Uterus (tissue), 4 donors: ENCODE measurements around the gene PHF8. TPM values are rescaled to one million over a fixed set of nuclear protein-coding genes. Genes with fewer than 3 reads are reported as not detected.

Experiments
- DNase-seq, 2 donors: peaks; one replicate each; pipeline ENCODE4 v3.0.0-alpha.2; 2019 to 2020
- H3K27ac ChIP-seq, 2 donors: fragments of 200-600 bp; sonication (generic); 1 replicate in 1 of 2; 2 replicates in 1 of 2; pipeline ENCODE4 v1.5.1; 2016 to 2018
- H3K27me3 ChIP-seq, 2 donors: fragments of 200-600 bp; sonication (generic); one replicate each; pipeline ENCODE4 v1.5.1; 2018 to 2019; ENCODE audit warnings: control low read depth in 1 of 2
- H3K36me3 ChIP-seq, 2 donors: fragments of 200-600 bp; sonication (generic); one replicate each; pipeline ENCODE4 v1.5.1; 2019; ENCODE audit warnings: control low read depth in 1 of 2
- H3K4me1 ChIP-seq, 2 donors: fragments of 200-600 bp; sonication (generic); one replicate each; pipeline ENCODE4 v1.5.1; 2018 to 2019; ENCODE audit warnings: control low read depth in 1 of 2
- H3K4me3 ChIP-seq, 2 donors: fragments of 200-600 bp; sonication (generic); 1 replicate in 1 of 2; 2 replicates in 1 of 2; pipeline ENCODE4 v1.5.1; 2018 to 2019; ENCODE audit warnings: mild to moderate bottlenecking in 1 of 2
- H3K9me3 ChIP-seq, 2 donors: fragments of 200-600 bp; sonication (generic); one replicate each; pipeline ENCODE4 v1.5.1; 2019; ENCODE audit warnings: control low read depth in 1 of 2
- CTCF ChIP-seq, 4 experiments: fragments of 200-600 bp in 2 of 4; fragments of 450-650 bp in 2 of 4; sonication (generic) in 2 of 4; IDR thresholded peaks; one replicate each; pipeline ENCODE4 v1.5.1; 2016 to 2019; ENCODE audit warnings: antibody characterized with exemption in 4 of 4, mild to moderate bottlenecking in 2 of 4, moderate library complexity in 1 of 4
- POLR2A ChIP-seq, 2 donors: fragments of 450-650 bp; IDR thresholded peaks; one replicate each; pipeline ENCODE4 v1.6.1; 2016; ENCODE audit warnings: antibody characterized with exemption in 2 of 2, mild to moderate bottlenecking in 1 of 2, moderate library complexity in 1 of 2
- intact Hi-C: fragments of 100-400 bp; cut with DNase I; formaldehyde crosslinking; loops from one replicate; pipeline ENCODE4 v1.15.1; 2023; ENCODE audit warnings: low total_unique reads
- total RNA-seq, 4 donors: library from RNA; depleted of rRNA in 3 of 4; stranded (reverse); fragments of >200 nt in 3 of 4; gene quantifications; one replicate each; pipeline versions ENCODE4 v1.1.0 to v1.2.4, GENCODE V29; 2014 to 2023
- donor health status: DM: yes; HTN: yes; CAD: no.

Gene PHF8
- total RNA-seq, 4 donors from 2014 or later, result 7.1 to 52.8 (median 36.2) TPM

- no peak overlapping the region for H3K27ac ChIP-seq
- H3K36me3 ChIP-seq, result no peaks in the 10 kb centered on the region
- H3K4me1 ChIP-seq, result no peaks in the 10 kb centered on the region
- no peak overlapping the region for H3K4me3 ChIP-seq
- TF ChIP-seq POLR2A (IDR thresholded peaks at IDR 0.05), result no peak
- no peak for TF ChIP-seq CTCF (IDR thresholded peaks at IDR 0.05)
- DNase-seq, result no peak
- intact Hi-C loops, result no loop called here
- no peaks in the 10 kb centered on the region for H3K27me3 ChIP-seq
- no peaks in the 10 kb centered on the region for H3K9me3 ChIP-seq
Observed at GRCh38 chrX:54029529-54030143, 14.6 kb downstream of the PHF8 start.

GRCh38 chrX:54024350-54024749, 19.9 kb downstream of the PHF8 start:
- H3K27me3 ChIP-seq, result no peaks in the 10 kb centered on the region
- no peak for DNase-seq
- H3K4me3 ChIP-seq, result no peak overlapping the region
- no peaks in the 10 kb centered on the region for H3K36me3 ChIP-seq
- no peak for TF ChIP-seq POLR2A (IDR thresholded peaks at IDR 0.05)
- no peak for TF ChIP-seq CTCF (IDR thresholded peaks at IDR 0.05)
- H3K4me1 ChIP-seq, result no peaks in the 10 kb centered on the region
- intact Hi-C loops, result no loop called here
- H3K27ac ChIP-seq, result no peak overlapping the region
- no peaks in the 10 kb centered on the region for H3K9me3 ChIP-seq

- intact Hi-C loops, result no loop called here
- TF ChIP-seq CTCF (IDR thresholded peaks at IDR 0.05) (no peak), POLR2A (IDR thresholded peaks at IDR 0.05) (no peak)
- H3K36me3 ChIP-seq, result no peaks in the 10 kb centered on the region
- no peak for DNase-seq
- H3K27me3 ChIP-seq, result no peaks in the 10 kb centered on the region
- H3K4me3 ChIP-seq, result no peak overlapping the region
- no peaks in the 10 kb centered on the region for H3K4me1 ChIP-seq
- H3K27ac ChIP-seq, result no peak overlapping the region
- H3K9me3 ChIP-seq, result no peaks in the 10 kb centered on the region
Observed at GRCh38 chrX:54012830-54013500, 31.3 kb downstream of the PHF8 start.

- TF ChIP-seq CTCF (IDR thresholded peaks at IDR 0.05) (no peak), POLR2A (IDR thresholded peaks at IDR 0.05) (no peak)
- intact Hi-C loops, result no loop called here
- Histone ChIP-seq H3K36me3 (no peaks in the 10 kb centered on the region), H3K9me3 (no peaks in the 10 kb centered on the region), H3K4me3 (no peak overlapping the region), H3K4me1 (no peaks in the 10 kb centered on the region), H3K27ac (no peak overlapping the region), H3K27me3 (no peaks in the 10 kb centered on the region)
- DNase-seq, result no peak
Observed at GRCh38 chrX:54007682-54008081, 36.6 kb downstream of the PHF8 start.

GRCh38 chrX:53997724-53998123, 46.5 kb downstream of the PHF8 start:
- Histone ChIP-seq H3K9me3 (no peaks in the 10 kb centered on the region), H3K36me3 (no peaks in the 10 kb centered on the region), H3K4me3 (no peak overlapping the region), H3K27ac (no peak overlapping the region), H3K4me1 (no peaks in the 10 kb centered on the region), H3K27me3 (no peaks in the 10 kb centered on the region)
- intact Hi-C loops, result no loop called here
- DNase-seq, result no peak
- TF ChIP-seq CTCF (IDR thresholded peaks at IDR 0.05) (no peak), POLR2A (IDR thresholded peaks at IDR 0.05) (no peak)
